Uterus (tissue), 2 donors: ENCODE data around the gene NMD3.

ENCODE experiments used
- POLR2A ChIP-seq, 2 donors: fragments of 450-650 bp; IDR thresholded peaks; one replicate each; pipeline ENCODE4 v1.6.1; 2016; ENCODE audit warnings: antibody characterized with exemption in 2 of 2, mild to moderate bottlenecking in 1 of 2, moderate library complexity in 1 of 2
- TF ChIP-seq, protein P1 (sequence below), 4 experiments: fragments of 200-600 bp in 2 of 4; fragments of 450-650 bp in 2 of 4; sonication (generic) in 2 of 4; IDR thresholded peaks; one replicate each; pipeline ENCODE4 v1.5.1; 2016 to 2019; ENCODE audit warnings: antibody characterized with exemption in 4 of 4, mild to moderate bottlenecking in 2 of 4, moderate library complexity in 1 of 4

DNA sequence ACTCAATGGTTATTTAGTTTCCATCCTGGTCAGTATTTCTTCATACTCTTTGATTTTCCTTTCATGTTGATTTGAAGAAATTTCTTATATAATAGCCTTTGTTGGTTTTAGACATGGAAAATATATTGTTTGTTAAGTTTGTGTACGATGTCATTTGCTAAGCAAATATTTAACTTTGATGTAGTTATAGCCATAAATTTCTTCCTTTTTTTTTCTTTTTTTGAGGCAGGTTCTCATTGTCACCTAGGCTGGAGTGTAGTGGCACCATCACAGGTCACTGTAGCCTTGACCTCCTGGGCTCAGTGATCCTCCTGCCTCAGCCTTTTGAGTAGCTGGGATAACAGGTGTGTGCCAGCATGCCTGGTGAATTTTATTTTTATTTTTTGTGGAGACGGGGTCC lies 51.4 kb downstream of the NMD3 start:
- TF ChIP-seq, protein P1, sequence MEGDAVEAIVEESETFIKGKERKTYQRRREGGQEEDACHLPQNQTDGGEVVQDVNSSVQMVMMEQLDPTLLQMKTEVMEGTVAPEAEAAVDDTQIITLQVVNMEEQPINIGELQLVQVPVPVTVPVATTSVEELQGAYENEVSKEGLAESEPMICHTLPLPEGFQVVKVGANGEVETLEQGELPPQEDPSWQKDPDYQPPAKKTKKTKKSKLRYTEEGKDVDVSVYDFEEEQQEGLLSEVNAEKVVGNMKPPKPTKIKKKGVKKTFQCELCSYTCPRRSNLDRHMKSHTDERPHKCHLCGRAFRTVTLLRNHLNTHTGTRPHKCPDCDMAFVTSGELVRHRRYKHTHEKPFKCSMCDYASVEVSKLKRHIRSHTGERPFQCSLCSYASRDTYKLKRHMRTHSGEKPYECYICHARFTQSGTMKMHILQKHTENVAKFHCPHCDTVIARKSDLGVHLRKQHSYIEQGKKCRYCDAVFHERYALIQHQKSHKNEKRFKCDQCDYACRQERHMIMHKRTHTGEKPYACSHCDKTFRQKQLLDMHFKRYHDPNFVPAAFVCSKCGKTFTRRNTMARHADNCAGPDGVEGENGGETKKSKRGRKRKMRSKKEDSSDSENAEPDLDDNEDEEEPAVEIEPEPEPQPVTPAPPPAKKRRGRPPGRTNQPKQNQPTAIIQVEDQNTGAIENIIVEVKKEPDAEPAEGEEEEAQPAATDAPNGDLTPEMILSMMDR (IDR thresholded peaks at IDR 0.05) = no peak
- no peak for TF ChIP-seq POLR2A (IDR thresholded peaks at IDR 0.05)
